GM19099 (cell line): ENCODE data around the gene DYRK2.

Experiments
- POLR2A ChIP-seq: IDR thresholded peaks from 3 replicates; pipeline ENCODE4 v1.6.1; 2011; ENCODE audit warnings: low read depth; ENCODE audit not compliant: insufficient read length; ENCODE audit errors: extremely low read depth

The DYRK2 gene

GRCh38 chr12:67648521-67649260 lies at the start of gene DYRK2:
Gene DYRK2 (plus strand): TSS chr12:67648745. CDS start chr12:67649134, 389 bp downstream.
- peak; percentile 70 for TF ChIP-seq POLR2A

GRCh38 chr12:67599691-67600090 lies 48.9 kb upstream of the DYRK2 start:
- no peak for TF ChIP-seq POLR2A

- TF ChIP-seq POLR2A: no peak
Observed at GRCh38 chr12:67601126-67601525, 47.4 kb upstream of the DYRK2 start.

- no peak for TF ChIP-seq POLR2A
Observed at GRCh38 chr12:67609226-67609870, 39.2 kb upstream of the DYRK2 start.

- no peak for TF ChIP-seq POLR2A
Observed at GRCh38 chr12:67613040-67613439, 35.5 kb upstream of the DYRK2 start.

GRCh38 chr12:67617629-67618028 lies 30.9 kb upstream of the DYRK2 start:
- TF ChIP-seq POLR2A: no peak

- TF ChIP-seq POLR2A: no peak
Observed at GRCh38 chr12:67618303-67618702, 30.2 kb upstream of the DYRK2 start.

- no peak for TF ChIP-seq POLR2A
Observed at GRCh38 chr12:67621112-67621511, 27.4 kb upstream of the DYRK2 start.

- no peak for TF ChIP-seq POLR2A
Observed at GRCh38 chr12:67621926-67622325, 26.6 kb upstream of the DYRK2 start.

- no peak for TF ChIP-seq POLR2A
Observed at GRCh38 chr12:67623259-67623658, 25.3 kb upstream of the DYRK2 start.

- no peak for TF ChIP-seq POLR2A
Observed at GRCh38 chr12:67624355-67624754, 24.2 kb upstream of the DYRK2 start.

GRCh38 chr12:67625004-67625403 lies 23.5 kb upstream of the DYRK2 start:
- no peak for TF ChIP-seq POLR2A

- TF ChIP-seq POLR2A: no peak
Observed at GRCh38 chr12:67626156-67626555, 22.4 kb upstream of the DYRK2 start.

- TF ChIP-seq POLR2A: no peak
Observed at GRCh38 chr12:67630373-67631088, 18.0 kb upstream of the DYRK2 start.

GRCh38 chr12:67632005-67632404 lies 16.5 kb upstream of the DYRK2 start:
- TF ChIP-seq POLR2A: no peak
